CD4-positive, alpha-beta T cell treated with Interleukin-15 for 4 hours (primary cell): ENCODE data around the gene LTF.

Source experiments
- DNase-seq: peaks from one replicate; pipeline ENCODE4 v3.0.0-alpha.2; 2020; ENCODE audit warnings: low spot score

The LTF gene

DNA sequence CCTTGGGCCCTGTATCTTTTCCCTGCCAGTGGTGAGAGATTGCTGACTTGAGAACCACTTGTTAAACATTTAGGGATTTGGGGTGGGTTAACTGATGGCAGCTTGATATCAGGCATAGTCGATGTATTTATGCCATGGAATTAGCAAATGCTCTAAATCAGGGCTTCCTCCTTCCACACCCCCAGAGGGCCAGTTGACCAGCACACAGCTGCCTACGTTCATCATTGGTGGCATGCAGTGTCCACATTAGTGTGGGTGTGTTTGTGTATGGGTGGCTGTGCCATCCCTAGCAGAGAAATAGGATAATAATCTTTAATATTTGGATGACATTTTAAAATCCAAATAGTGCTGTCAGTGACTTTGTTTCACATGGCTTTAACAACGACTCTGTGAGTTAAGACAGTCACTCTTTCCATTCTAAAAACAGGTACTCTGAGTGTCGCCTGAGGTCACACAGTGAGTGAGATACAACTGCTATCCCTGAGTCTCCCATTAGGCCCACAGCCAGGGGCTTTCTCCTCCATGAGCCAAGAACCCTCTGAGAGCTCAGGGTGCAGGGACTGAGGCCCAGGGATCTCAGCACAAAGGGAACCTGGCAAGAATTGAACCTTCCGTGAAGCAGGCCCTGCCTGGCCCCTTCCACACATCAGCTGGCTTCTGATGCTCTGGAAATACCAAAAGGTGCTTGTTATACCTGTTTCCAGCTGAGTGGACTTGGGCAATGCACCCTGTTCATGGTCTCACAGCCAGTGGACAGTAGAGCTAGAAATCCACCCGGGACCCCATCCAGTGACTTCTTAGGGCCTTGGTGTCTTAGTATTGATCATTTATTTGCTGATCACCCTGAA lies 4.3 kb upstream of the LTF start:
- no peak for DNase-seq

DNA sequence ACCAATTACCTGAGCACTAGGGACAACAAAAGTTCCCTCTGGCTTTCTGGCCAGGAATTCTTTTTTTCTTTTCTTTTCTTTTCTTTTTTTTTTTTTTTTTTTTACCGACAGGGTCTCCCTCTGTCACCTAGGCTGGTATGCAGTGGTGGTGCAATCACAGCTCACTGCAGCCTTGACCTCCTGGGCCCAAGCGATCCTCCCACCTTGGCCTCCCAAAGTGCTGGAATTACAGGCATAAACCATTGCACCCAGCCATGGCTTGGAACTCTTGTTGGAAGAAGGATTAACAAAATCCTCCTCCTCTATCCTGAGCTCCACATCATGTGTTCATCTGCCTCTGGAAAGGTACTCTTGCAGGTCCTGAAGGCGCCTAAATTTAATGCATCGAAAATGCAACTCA lies 2.9 kb upstream of the LTF start:
- no peak for DNase-seq

DNA sequence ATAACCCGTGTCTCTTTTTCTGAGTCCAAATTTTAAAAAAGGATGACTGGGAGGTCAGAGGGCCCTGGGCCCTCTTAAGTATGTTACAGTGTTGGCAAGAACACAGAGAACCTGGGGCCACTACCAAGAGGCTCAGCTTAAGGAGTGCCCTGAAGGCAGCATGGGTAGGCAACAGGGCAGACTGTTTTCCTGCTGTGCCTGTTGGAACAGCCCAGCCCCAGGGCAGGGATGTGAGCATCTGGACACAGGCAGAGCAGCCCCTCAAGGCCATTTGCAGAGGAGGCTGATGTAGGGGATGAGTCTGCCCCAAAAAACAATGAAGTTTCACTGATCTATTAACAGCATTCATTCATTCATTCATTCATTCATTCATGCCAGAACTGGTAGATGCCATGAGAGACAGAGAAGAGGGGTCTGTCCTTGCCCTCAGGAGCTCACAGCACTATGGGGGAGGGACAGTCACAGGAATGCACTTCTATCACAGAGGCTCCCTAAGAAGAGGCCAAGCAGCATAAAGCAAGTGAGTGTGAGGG lies 2.2 kb upstream of the LTF start:
- no peak for DNase-seq

GRCh38 chr3:46466273-46466672 lies 1.6 kb upstream of the LTF start:
- no peak for DNase-seq

GRCh38 chr3:46465196-46465520 lies 453 bp upstream of the LTF start:
- DNase-seq: no peak

GRCh38 chr3:46463868-46464241 lies 850 bp downstream of the LTF start:
- no peak for DNase-seq

DNA sequence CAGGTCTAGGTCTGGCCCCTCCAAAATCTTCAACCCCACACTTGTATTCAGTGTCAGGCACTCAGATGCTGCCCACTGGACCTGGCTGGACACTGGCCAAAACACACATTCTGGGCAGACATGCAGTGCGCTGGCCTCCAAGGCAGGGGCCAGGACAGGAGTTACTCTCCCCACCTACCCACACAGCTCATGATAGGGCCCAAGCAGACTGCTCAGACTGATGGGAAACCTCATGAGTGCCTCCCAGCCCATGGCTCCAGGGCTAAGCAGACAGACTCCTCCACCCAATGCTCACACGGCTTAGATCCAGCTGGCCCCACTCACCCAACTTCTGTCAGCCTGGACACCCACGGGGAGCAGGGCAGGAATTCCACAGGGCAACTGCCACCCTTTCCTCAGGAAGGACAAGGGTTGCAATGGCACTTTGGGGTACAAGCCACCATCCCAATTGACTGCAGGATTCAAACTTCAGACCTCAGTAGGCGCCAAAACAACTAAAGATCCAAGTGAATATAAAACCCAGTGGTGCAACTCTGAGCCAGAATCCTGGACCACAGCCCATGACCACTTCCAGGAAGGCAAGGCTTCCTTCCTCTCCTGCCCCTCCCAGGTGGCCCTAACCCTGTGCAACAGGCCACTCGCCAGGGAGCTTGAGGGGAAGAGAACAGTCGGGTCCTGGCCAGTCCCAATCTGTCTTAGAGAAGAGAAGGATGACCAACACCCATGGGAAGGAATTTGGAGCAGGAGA lies 1.4 kb downstream of the LTF start:
- no peak for DNase-seq

DNA sequence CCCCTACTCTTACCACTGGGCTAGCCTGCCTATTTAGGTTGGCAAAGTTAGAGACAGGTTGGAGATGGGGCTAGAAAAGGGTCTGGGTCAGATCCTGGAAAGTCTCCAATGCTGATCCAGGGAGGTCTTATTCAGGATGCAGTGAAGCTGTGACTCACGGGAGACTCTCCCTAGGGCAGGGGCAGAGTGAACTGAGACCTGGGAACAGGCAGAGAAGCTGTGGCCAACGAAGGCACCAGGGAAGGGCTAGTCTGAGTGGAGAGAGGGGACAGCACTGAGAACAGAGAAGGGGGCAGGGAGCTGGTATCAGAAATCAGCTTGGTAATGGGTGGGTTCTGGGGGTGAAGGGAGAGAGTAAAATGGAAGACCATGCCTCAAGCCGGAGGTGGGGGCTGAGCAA lies 2.2 kb downstream of the LTF start:
- no peak for DNase-seq

GRCh38 chr3:46462111-46462510 lies 2.6 kb downstream of the LTF start:
- no peak for DNase-seq

GRCh38 chr3:46460051-46460450 lies 4.7 kb downstream of the LTF start:
- no peak for DNase-seq

DNA sequence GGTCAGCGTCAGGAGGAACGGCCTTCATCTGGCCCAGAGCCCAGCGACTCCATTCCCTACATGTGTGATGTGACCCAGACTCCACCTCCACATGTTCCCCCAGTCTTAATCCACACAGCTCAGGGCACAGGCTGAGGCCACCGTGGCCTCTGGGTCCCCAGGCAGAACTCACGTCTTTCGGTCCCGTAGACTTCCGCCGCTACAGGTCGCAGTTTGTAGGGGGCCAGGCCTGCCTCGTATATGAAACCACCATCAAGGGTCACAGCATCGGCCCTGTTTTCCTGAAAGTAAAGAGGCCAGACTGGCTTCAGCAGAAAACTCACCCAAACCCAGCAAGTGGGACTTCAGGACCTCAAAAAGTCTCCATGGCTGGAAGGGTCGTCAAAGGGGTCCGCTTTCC lies 8.6 kb downstream of the LTF start:
- DNase-seq: no peak

DNA sequence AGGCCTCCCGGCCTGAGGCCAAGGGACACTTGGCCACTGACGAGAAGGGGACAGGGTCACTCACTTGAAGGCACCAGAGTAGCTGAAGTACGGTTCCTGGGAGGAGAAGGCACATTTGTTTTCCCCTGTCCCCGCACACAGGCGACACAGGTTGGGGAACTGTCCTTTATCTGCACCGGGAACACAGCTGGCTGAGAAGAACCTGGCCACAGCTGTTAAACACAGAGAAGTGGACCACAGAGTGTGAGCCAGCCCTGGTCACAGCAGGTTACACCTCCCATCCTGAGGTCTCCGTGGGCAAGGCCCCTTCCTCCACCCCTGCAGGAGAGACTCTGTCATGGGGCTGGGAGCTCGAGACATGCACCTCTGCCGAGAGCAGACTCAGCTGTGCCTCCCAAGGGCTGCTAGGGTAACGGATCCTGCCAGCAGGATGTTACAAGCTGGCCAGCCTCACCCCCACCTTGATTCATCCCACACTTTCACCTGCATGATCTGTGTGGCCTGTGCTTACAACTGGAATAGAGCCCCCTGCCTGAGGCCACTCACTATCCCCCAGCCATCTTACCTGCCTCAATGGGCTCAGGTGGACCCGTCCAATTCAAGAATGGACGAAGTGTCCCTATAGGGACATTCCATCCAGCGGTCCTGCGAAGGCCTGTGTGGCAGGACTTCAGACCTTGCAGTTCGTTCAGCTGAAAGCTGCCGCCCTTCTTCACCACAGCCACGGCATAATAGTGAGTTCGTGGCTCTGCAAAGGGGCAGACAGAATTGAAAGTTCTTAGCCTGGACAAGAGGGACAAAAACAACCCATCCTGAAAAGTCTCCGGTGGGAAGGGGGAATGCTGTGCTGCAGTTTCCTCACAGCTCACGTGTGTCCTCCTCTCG lies 9.2 kb downstream of the LTF start:
- no peak for DNase-seq

DNA sequence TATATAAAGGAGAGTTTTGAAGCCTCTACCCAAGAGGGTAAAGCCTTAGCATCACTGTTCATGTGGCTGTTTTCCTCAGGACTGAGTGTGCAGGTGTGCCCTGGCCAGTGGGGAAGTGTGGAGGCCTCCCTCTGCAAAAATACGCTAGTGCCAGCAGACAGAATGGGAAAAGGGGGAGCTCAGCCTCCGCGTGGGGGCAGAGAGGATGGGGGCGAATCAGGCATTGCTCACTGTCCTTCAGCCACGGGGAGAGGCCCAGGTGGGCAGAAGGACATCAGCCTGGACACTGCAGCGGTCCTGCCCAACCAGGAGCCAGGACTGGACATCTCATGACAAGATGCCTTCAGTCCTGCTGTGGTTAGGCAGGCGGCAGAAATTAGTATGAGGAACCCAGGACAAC lies 10.1 kb downstream of the LTF start:
- DNase-seq: no peak

DNA sequence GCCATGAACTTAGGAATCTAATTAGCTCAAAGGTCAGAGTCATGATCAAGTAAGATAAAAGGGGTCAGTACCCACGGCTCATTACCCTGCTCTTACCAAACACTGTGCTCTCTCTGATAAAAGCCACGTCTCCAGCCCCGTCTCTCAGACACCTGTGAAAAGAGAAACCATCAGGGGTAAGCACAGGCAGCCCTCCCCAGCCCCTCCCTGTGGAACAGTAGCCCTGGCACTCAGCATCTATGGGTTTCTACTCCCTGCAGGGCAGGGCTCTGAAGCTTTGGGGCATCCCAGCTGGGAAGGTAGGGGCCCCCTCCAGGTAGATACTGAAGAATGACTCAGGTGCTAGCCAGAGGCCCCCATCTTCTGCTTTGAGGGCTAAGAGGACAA lies 10.5 kb downstream of the LTF start:
- DNase-seq: no peak

- no peak for DNase-seq
These were observed 11.0 kb downstream of the LTF start for GRCh38 chr3:46453526-46454208.

- DNase-seq: no peak
These were observed 14.8 kb downstream of the LTF start for GRCh38 chr3:46449755-46450552.

DNA sequence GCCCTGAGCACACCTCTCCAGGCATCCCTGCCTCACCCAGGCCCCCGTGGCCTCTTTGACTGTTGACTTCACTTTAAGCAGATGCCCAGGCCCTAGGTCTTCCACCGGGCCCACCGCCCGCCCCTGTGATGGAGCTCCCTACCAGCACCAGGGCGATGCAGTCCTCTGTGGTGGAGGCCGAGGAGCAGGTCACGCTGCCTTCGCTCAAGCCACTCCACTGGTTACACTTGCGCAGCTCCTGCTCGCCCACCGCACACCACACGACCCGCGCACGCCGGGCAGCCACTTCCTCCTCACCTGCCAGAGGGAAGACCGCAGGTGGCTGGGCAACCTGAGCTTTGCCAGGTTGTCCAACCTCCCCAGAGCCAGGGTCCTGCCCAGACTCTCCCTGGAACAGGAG lies 16.0 kb downstream of the LTF start:
- no peak for DNase-seq

DNA sequence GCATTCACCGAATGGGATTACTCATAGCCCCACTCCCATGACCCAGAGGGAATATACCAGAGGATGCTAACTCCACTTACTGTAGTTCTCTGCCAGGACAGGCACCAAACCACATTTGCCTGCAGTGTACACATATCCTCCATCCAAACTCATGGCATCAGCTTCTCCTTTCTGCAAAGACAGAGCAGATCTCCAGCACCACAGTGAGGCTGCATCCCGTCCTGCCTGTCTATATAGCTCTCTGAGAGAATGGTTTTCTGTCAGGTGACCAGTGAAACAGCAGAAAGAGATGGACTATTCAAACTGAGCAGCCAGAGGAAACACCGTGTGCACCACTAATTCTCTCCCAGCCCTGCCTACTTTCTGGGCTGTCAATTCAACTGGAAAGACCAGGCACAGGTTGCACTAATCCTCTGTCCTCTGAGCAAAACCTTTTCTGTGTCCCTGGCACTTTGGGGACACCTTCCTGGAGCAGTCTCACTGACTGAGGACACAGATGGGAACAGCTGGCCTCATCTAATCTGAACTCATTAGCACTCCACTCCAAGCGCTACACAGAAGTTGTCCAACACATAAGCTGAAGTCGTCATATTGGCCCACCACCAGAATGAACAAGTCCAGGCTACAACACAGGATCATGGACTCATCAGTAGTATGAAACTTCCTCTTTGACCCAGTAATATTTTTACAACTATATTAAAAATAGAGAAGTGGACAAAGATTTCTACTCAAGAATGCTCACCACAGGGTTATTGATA lies 17.3 kb downstream of the LTF start:
- DNase-seq: no peak

- peak; percentile 49 for DNase-seq
These were observed 21.9 kb downstream of the LTF start for GRCh38 chr3:46442576-46443530.
